Trophoblast cell (in vitro differentiated cells and primary cell): ENCODE measurements around the gene MALAT1.
"Not testable (repeated sequence)": the region's sequence is repeated elsewhere in the genome, so short reads cannot be mapped to it uniquely, and the experiment has no call there.

Experiments used
- DNase-seq, 2 donors: peaks; one replicate each; pipeline ENCODE4 v3.0.0-alpha.2; 2016
- H2AFZ ChIP-seq: 2 replicates; pipeline ENCODE4 v1.6.1; 2013; ENCODE audit warnings: low read length, moderate library complexity, mild to moderate bottlenecking; ENCODE audit not compliant: insufficient read depth, poor library complexity
- H2AK5ac ChIP-seq: 2 replicates; pipeline ENCODE4 v1.6.1; 2013; ENCODE audit warnings: mild to moderate bottlenecking, low read length
- H2BK120ac ChIP-seq: 2 replicates; pipeline ENCODE4 v1.6.1; 2013; ENCODE audit warnings: low read length, mild to moderate bottlenecking, moderate library complexity; ENCODE audit not compliant: insufficient read depth, poor library complexity
- H2BK12ac ChIP-seq: 2 replicates; pipeline ENCODE4 v1.6.1; 2013; ENCODE audit warnings: mild to moderate bottlenecking, low read length, moderate library complexity
- H2BK5ac ChIP-seq: 2 replicates; pipeline ENCODE4 v1.6.1; 2013; ENCODE audit warnings: low read length, low read depth, moderate library complexity, mild to moderate bottlenecking; ENCODE audit not compliant: poor library complexity
- H3K14ac ChIP-seq: 2 replicates; pipeline ENCODE4 v1.6.1; 2013; ENCODE audit warnings: mild to moderate bottlenecking, low read length
- H3K18ac ChIP-seq: 2 replicates; pipeline ENCODE4 v1.6.1; 2013; ENCODE audit warnings: mild to moderate bottlenecking, low read length
- H3K23ac ChIP-seq: 2 replicates; pipeline ENCODE4 v1.6.1; 2013; ENCODE audit warnings: low read length
- H3K27ac ChIP-seq: 2 replicates; pipeline ENCODE4 v1.5.1; 2013; ENCODE audit warnings: low read depth, mild to moderate bottlenecking, inconsistent platforms, low read length, moderate library complexity
- H3K27me3 ChIP-seq: 2 replicates; pipeline ENCODE4 v1.6.1; 2013; ENCODE audit warnings: inconsistent platforms, mild to moderate bottlenecking, low read length, moderate library complexity; ENCODE audit not compliant: insufficient read depth
- H3K36me3 ChIP-seq, 2 experiments: 1 replicate in 1 of 2; 2 replicates in 1 of 2; pipeline ENCODE4 v1.6.1; 2013; ENCODE audit warnings: low read length in 2 of 2, mild to moderate bottlenecking in 2 of 2, moderate library complexity in 1 of 2; ENCODE audit not compliant: insufficient read depth in 2 of 2, control insufficient read depth in 1 of 2
- H3K4ac ChIP-seq: 2 replicates; pipeline ENCODE4 v1.6.1; 2013; ENCODE audit warnings: low read depth, mild to moderate bottlenecking, low read length, moderate library complexity
- H3K4me1 ChIP-seq, 2 experiments: 1 replicate in 1 of 2; 2 replicates in 1 of 2; pipeline ENCODE4 v1.6.1; 2013; ENCODE audit warnings: low read length in 2 of 2, mild to moderate bottlenecking in 2 of 2, moderate library complexity in 1 of 2; ENCODE audit not compliant: insufficient read depth in 2 of 2, control insufficient read depth in 1 of 2
- H3K4me2 ChIP-seq: 2 replicates; pipeline ENCODE4 v1.6.1; 2013; ENCODE audit warnings: inconsistent platforms, mild to moderate bottlenecking, low read length, moderate library complexity
- H3K4me3 ChIP-seq: 2 replicates; pipeline ENCODE4 v1.5.1; 2013; ENCODE audit warnings: mild to moderate bottlenecking, low read depth, low read length, inconsistent platforms
- H3K79me1 ChIP-seq: one replicate; pipeline ENCODE4 v1.6.1; 2013; ENCODE audit warnings: low read length
- H3K79me2 ChIP-seq: 2 replicates; pipeline ENCODE4 v1.6.1; 2013; ENCODE audit warnings: low read length, mild to moderate bottlenecking; ENCODE audit not compliant: control insufficient read depth, insufficient read depth, poor library complexity
- H3K9ac ChIP-seq: 2 replicates; pipeline ENCODE4 v1.6.1; 2013; ENCODE audit warnings: mild to moderate bottlenecking, low read length
- H3K9me3 ChIP-seq: 2 replicates; pipeline ENCODE4 v1.6.1; 2013; ENCODE audit warnings: low read depth, mild to moderate bottlenecking, control low read depth, inconsistent platforms, low read length; ENCODE audit not compliant: insufficient read depth
- H4K12ac ChIP-seq: 2 replicates; pipeline ENCODE4 v1.6.1; 2013; ENCODE audit warnings: low read depth, mild to moderate bottlenecking, low read length, moderate library complexity
- H4K8ac ChIP-seq: 2 replicates; pipeline ENCODE4 v1.6.1; 2013; ENCODE audit warnings: low read depth, mild to moderate bottlenecking, low read length, moderate library complexity
- H4K91ac ChIP-seq: one replicate; pipeline ENCODE4 v1.6.1; 2013; ENCODE audit warnings: low read depth, mild to moderate bottlenecking, low read length, moderate library complexity
- WGBS: extraction: QIAGEN DNeasy Blood & Tissue Kit; methylation state at CpG from one replicate; pipeline ENCODE4 v1.1.7; 2013; ENCODE audit warnings: missing lambda C conversion rate; ENCODE audit not compliant: insufficient read length, insufficient coverage; ENCODE audit errors: extremely low coverage; 5-methylcytosine and 5-hydroxymethylcytosine counted together

The MALAT1 gene

GRCh38 chr11:65505466-65506289 lies 6.8 kb downstream of the MALAT1 start:
- Histone ChIP-seq H3K14ac (no peak overlapping the region), H2AFZ (no peak overlapping the region), H4K8ac (no peak overlapping the region), H3K79me1 (peaks cover 4% of the 10 kb centered on the region), H2BK120ac (no peak overlapping the region), H3K9ac (peak overlapping the region; percentile 28), H3K36me3 (peaks cover 9 to 35% of the 10 kb centered on the region in 2 experiments), H3K18ac (no peak overlapping the region), H2AK5ac (no peak overlapping the region), H2BK5ac (no peak overlapping the region), H3K79me2 (peaks cover 14% of the 10 kb centered on the region), H4K12ac (no peak overlapping the region), H3K4ac (peak overlapping the region; percentile 94), H3K4me3 (peak overlapping the region; percentile 15), H4K91ac (no peak overlapping the region), H3K9me3 (no peaks in the 10 kb centered on the region), H2BK12ac (no peak overlapping the region), H3K27ac (peak overlapping the region; percentile 40), H3K23ac (no peak overlapping the region), H3K27me3 (no peaks in the 10 kb centered on the region), H3K4me2 (peak overlapping the region; percentile 64), H3K4me1 (peaks cover 3 to 5% of the 10 kb centered on the region in 2 experiments)
- WGBS = no CpG with 5 or more reads among the region's 12 CpGs
- DNase-seq = peak in 1 of 2 donors; percentile 48

- Histone ChIP-seq H3K9ac (no peak overlapping the region), H3K18ac (no peak overlapping the region), H3K4me3 (no peak overlapping the region), H3K4me1 (peaks cover 3 to 5% of the 10 kb centered on the region in 2 experiments), H2BK120ac (no peak overlapping the region), H4K8ac (no peak overlapping the region), H3K27me3 (no peaks in the 10 kb centered on the region), H3K23ac (no peak overlapping the region), H3K14ac (no peak overlapping the region), H3K79me1 (peaks cover 4% of the 10 kb centered on the region), H3K4ac (no peak overlapping the region), H4K91ac (no peak overlapping the region), H2AK5ac (no peak overlapping the region), H3K27ac (no peak overlapping the region), H2BK5ac (no peak overlapping the region), H3K4me2 (peak overlapping the region; percentile 64), H4K12ac (no peak overlapping the region), H2BK12ac (no peak overlapping the region), H3K9me3 (no peaks in the 10 kb centered on the region), H3K36me3 (peaks cover 9 to 35% of the 10 kb centered on the region in 2 experiments), H2AFZ (no peak overlapping the region), H3K79me2 (peaks cover 13% of the 10 kb centered on the region)
- DNase-seq = peak in 1 of 2 donors; percentile 48
- WGBS = no CpG with 5 or more reads among the region's 4 CpGs
These were observed 7.5 kb downstream of the MALAT1 start for GRCh38 chr11:65506290-65506771.

DNA sequence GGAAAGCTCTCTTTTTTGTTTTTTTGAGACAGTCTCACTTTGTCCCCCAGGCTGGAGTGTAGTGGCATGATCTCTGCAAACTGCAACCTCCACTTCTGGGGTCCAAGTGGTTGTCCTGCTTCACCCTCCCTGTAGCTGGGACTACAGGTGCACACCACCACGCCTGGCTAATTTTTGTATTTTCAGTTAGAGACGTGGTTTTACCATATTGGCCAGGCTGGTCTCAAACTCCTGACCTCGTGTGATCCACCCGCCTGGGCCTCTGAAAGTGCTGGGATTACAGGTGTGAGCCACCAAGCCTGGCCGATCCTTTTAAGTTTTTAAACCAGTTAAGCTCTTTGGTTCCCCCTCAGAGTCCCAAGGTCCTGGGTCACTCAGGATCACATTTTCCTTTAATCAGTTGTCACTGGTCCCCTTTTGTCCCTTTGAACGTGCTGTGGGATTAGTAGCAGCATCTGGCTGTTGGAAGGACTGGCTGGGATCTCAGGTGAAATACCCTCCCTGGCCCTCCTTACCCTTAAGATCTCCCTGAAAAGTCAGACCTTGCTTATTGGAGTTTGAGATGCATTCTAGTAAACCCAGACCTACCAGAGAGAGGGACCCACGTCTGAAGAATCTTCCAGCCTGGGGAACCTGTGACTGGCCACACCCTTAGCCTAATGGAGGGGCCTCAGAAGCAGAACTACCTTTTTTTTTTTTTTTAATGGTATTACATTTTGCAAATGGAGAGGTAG lies 8.1 kb downstream of the MALAT1 start:
- no peak overlapping the region for H2BK120ac ChIP-seq
- no peak overlapping the region for H3K9ac ChIP-seq
- H4K12ac ChIP-seq = no peak overlapping the region
- peaks cover 10% of the 10 kb centered on the region for H3K79me2 ChIP-seq
- no peak overlapping the region for H3K4ac ChIP-seq
- no peak overlapping the region for H4K91ac ChIP-seq
- H2AFZ ChIP-seq = no peak overlapping the region
- H3K23ac ChIP-seq = no peak overlapping the region
- no peak overlapping the region for H4K8ac ChIP-seq
- no peak overlapping the region for H2BK12ac ChIP-seq
- H3K9me3 ChIP-seq = no peaks in the 10 kb centered on the region
- H3K14ac ChIP-seq = no peak overlapping the region
- H3K4me1 ChIP-seq = peaks cover 3 to 5% of the 10 kb centered on the region in 2 experiments
- H2AK5ac ChIP-seq = no peak overlapping the region
- no peak overlapping the region for H3K4me3 ChIP-seq
- peak overlapping the region; percentile 32 for H3K4me2 ChIP-seq
- WGBS = no CpG with 5 or more reads among the region's 7 CpGs
- peaks cover 9 to 32% of the 10 kb centered on the region in 2 experiments for H3K36me3 ChIP-seq
- no peak overlapping the region for H2BK5ac ChIP-seq
- H3K27ac ChIP-seq = peak overlapping the region; percentile 51
- DNase-seq = peak; percentile 84 to 85
- H3K79me1 ChIP-seq = peaks cover 4% of the 10 kb centered on the region
- H3K18ac ChIP-seq = no peak overlapping the region
- no peaks in the 10 kb centered on the region for H3K27me3 ChIP-seq

- not testable (repeated sequence) for H4K8ac ChIP-seq, H2AFZ ChIP-seq, H3K23ac ChIP-seq, H2BK12ac ChIP-seq, H3K4me3 ChIP-seq, H2BK120ac ChIP-seq, DNase-seq, H2AK5ac ChIP-seq, H3K79me1 ChIP-seq, H3K27ac ChIP-seq, H3K9me3 ChIP-seq, H3K14ac ChIP-seq, H3K36me3 ChIP-seq, H3K4ac ChIP-seq, H3K4me2 ChIP-seq, H3K4me1 ChIP-seq, H3K27me3 ChIP-seq, H3K9ac ChIP-seq, H4K91ac ChIP-seq, H4K12ac ChIP-seq, H2BK5ac ChIP-seq, H3K18ac ChIP-seq, H3K79me2 ChIP-seq
- WGBS = no CpG with 5 or more reads among the region's 3 CpGs
These were observed 13.5 kb downstream of the MALAT1 start for GRCh38 chr11:65512311-65512710.
